H9 (cell line): Measurements from ENCODE around the gene NUP98. TPM values are rescaled to one million over a fixed set of nuclear protein-coding genes. Genes with fewer than 3 reads are reported as not detected.
A peak's percentile ranks its signal among the peaks of the same experiment; 100 is the strongest.

Experiments used
- DNase-seq: peaks from one replicate; pipeline ENCODE4 v3.0.0-alpha.2; 2017
- H2AFZ ChIP-seq: one replicate; pipeline ENCODE4 v1.6.1; 2013; ENCODE audit warnings: mild to moderate bottlenecking, low read length, control low read depth, moderate library complexity
- H2AK5ac ChIP-seq: 2 replicates; pipeline ENCODE4 v1.6.1; 2013; ENCODE audit warnings: low read length, control low read depth, mixed read lengths; ENCODE audit not compliant: insufficient read length
- H2BK120ac ChIP-seq: one replicate; pipeline ENCODE4 v1.6.1; 2013; ENCODE audit warnings: low read depth, mild to moderate bottlenecking, low read length, control low read depth, inconsistent platforms; ENCODE audit not compliant: poor library complexity, severe bottlenecking
- H2BK12ac ChIP-seq: 2 replicates; pipeline ENCODE4 v1.6.1; 2013; ENCODE audit warnings: low read length, control low read depth, mixed read lengths, low read depth; ENCODE audit not compliant: insufficient read length
- H2BK15ac ChIP-seq: 2 replicates; pipeline ENCODE4 v1.6.1; 2013; ENCODE audit warnings: low read depth, low read length, control low read depth
- H2BK20ac ChIP-seq: one replicate; pipeline ENCODE4 v1.6.1; 2013; ENCODE audit warnings: low read depth, mild to moderate bottlenecking, low read length, control low read depth, inconsistent platforms; ENCODE audit not compliant: poor library complexity, severe bottlenecking
- H2BK5ac ChIP-seq: 2 replicates; pipeline ENCODE4 v1.6.1; 2013; ENCODE audit warnings: low read length, control low read depth, mixed read lengths; ENCODE audit not compliant: insufficient read length
- H3K14ac ChIP-seq: 2 replicates; pipeline ENCODE4 v1.6.1; 2013; ENCODE audit warnings: low read length, control low read depth; ENCODE audit not compliant: insufficient read depth
- H3K18ac ChIP-seq: 2 replicates; pipeline ENCODE4 v1.6.1; 2013; ENCODE audit warnings: low read depth, mild to moderate bottlenecking, mixed read lengths, low read length, control low read depth; ENCODE audit not compliant: insufficient read length
- H3K23ac ChIP-seq: 2 replicates; pipeline ENCODE4 v1.6.1; 2013; ENCODE audit warnings: low read length, control low read depth, mixed read lengths, low read depth; ENCODE audit not compliant: insufficient read length
- H3K23me2 ChIP-seq: 2 replicates; pipeline ENCODE4 v1.6.1; 2013; ENCODE audit warnings: low read depth, mild to moderate bottlenecking, mixed read lengths, low read length, control low read depth; ENCODE audit not compliant: insufficient read length, poor library complexity, severe bottlenecking
- H3K27ac ChIP-seq: 2 replicates; pipeline ENCODE4 v1.5.1; 2013; ENCODE audit warnings: low read length, control low read depth, mixed read lengths, low read depth; ENCODE audit not compliant: insufficient read length
- H3K27me3 ChIP-seq: 2 replicates; pipeline ENCODE4 v1.6.1; 2013; ENCODE audit warnings: low read length, control low read depth, inconsistent platforms; ENCODE audit not compliant: insufficient read depth
- H3K4ac ChIP-seq: 2 replicates; pipeline ENCODE4 v1.6.1; 2013; ENCODE audit warnings: low read depth, mild to moderate bottlenecking, control low read depth, inconsistent platforms, low read length, moderate library complexity
- H3K4me1 ChIP-seq: 2 replicates; pipeline ENCODE4 v1.6.1; 2013; ENCODE audit warnings: low read length, control low read depth, inconsistent platforms; ENCODE audit not compliant: insufficient read depth
- H3K4me2 ChIP-seq: 2 replicates; pipeline ENCODE4 v1.6.1; 2013; ENCODE audit warnings: low read length, control low read depth, mixed read lengths; ENCODE audit not compliant: insufficient read length, insufficient read depth
- H3K56ac ChIP-seq: 2 replicates; pipeline ENCODE4 v1.6.1; 2013; ENCODE audit warnings: low read depth, mild to moderate bottlenecking, mixed read lengths, low read length, control low read depth; ENCODE audit not compliant: insufficient read length
- H3K79me1 ChIP-seq: 2 replicates; pipeline ENCODE4 v1.6.1; 2013; ENCODE audit warnings: low read depth, mild to moderate bottlenecking, moderate library complexity, low read length, control low read depth, inconsistent platforms; ENCODE audit not compliant: insufficient read depth, poor library complexity, severe bottlenecking
- H3K79me2 ChIP-seq: 2 replicates; pipeline ENCODE4 v1.6.1; 2013; ENCODE audit warnings: low read length, control low read depth, inconsistent platforms; ENCODE audit not compliant: insufficient read depth
- H3K9ac ChIP-seq: 2 replicates; pipeline ENCODE4 v1.6.1; 2013; ENCODE audit warnings: low read length, control low read depth, mixed read lengths; ENCODE audit not compliant: insufficient read length; ENCODE audit errors: extremely low read depth
- H3K9me3 ChIP-seq: one replicate; pipeline ENCODE4 v1.6.1; 2013; ENCODE audit warnings: low read depth, low read length, inconsistent platforms; ENCODE audit not compliant: control insufficient read depth
- H3T11ph ChIP-seq: one replicate; pipeline ENCODE4 v1.6.1; 2013; ENCODE audit warnings: mild to moderate bottlenecking, low read length, control low read depth, inconsistent platforms
- H4K20me1 ChIP-seq: one replicate; pipeline ENCODE4 v1.6.1; 2013; ENCODE audit not compliant: control insufficient read depth, insufficient read length, insufficient read depth
- H4K5ac ChIP-seq: 2 replicates; pipeline ENCODE4 v1.6.1; 2013; ENCODE audit warnings: low read depth, mild to moderate bottlenecking, mixed read lengths, low read length, control low read depth; ENCODE audit not compliant: insufficient read length
- H4K8ac ChIP-seq: replicated peaks from 2 replicates; pipeline ENCODE4 v1.6.1; 2013; ENCODE audit warnings: low read length, control low read depth, mixed read lengths, low read depth; ENCODE audit not compliant: insufficient read length
- H4K91ac ChIP-seq: 2 replicates; pipeline ENCODE4 v1.6.1; 2013; ENCODE audit warnings: low read depth, mild to moderate bottlenecking, moderate library complexity, mixed read lengths, low read length, control low read depth; ENCODE audit not compliant: insufficient read length
- H3K27ac Mint-ChIP-seq, 3 experiments: 2 replicates in 2 of 3; 3 replicates in 1 of 3; pipeline ENCODE4 v1.8.0; 2020 to 2021; ENCODE audit warnings: mixed read lengths in 3 of 3, mild to moderate bottlenecking in 1 of 3, moderate library complexity in 1 of 3
- H3K27me3 Mint-ChIP-seq: 2 replicates; pipeline ENCODE4 v1.8.0; 2021; ENCODE audit warnings: low read depth, mild to moderate bottlenecking, moderate library complexity, mixed read lengths
- H3K36me3 Mint-ChIP-seq, 3 experiments: 2 replicates in 2 of 3; 3 replicates in 1 of 3; pipeline ENCODE4 v1.8.0; 2020 to 2021; ENCODE audit warnings: low read depth in 3 of 3, mixed read lengths in 3 of 3; ENCODE audit not compliant: insufficient read depth in 1 of 3
- H3K4me1 Mint-ChIP-seq, 2 experiments: 2 replicates each; pipeline ENCODE4 v1.8.0; 2020; ENCODE audit warnings: mixed read lengths in 2 of 2
- H3K4me3 Mint-ChIP-seq, 2 experiments: 2 replicates in 1 of 2; 3 replicates in 1 of 2; pipeline ENCODE4 v1.8.0; 2020 to 2021; ENCODE audit warnings: mild to moderate bottlenecking in 2 of 2, mixed read lengths in 2 of 2, moderate library complexity in 1 of 2
- H3K9me3 Mint-ChIP-seq, 2 experiments: 2 replicates in 1 of 2; 3 replicates in 1 of 2; pipeline ENCODE4 v1.8.0; 2020; ENCODE audit warnings: mild to moderate bottlenecking in 2 of 2, mixed read lengths in 2 of 2, moderate library complexity in 1 of 2
- CTCF ChIP-seq: fragments of 200-600 bp; sonication (generic); conservative IDR thresholded peaks from 3 replicates; pipeline ENCODE4 v1.8.0; 2021; ENCODE audit warnings: antibody characterized with exemption, mild to moderate bottlenecking
- WGBS: extraction: QIAGEN DNeasy Blood & Tissue Kit; methylation state at CpG from one replicate; pipeline ENCODE4 v1.1.7; 2013; ENCODE audit warnings: missing lambda C conversion rate, low lambda C conversion rate, mixed read lengths; ENCODE audit not compliant: insufficient read length; ENCODE audit errors: extremely low coverage; 5-methylcytosine and 5-hydroxymethylcytosine counted together
- total RNA-seq: library from RNA; stranded (reverse); gene quantifications from 2 replicates; pipeline ENCODE4 v1.2.1, GENCODE V29; 2021

NUP98 gene
- total RNA-seq, 1 experiment from 2014 or later: 105 TPM

GRCh38 chr11:3683039-3683438 lies 114.3 kb downstream of the NUP98 start:
- H4K91ac ChIP-seq: no peak overlapping the region
- H3K27me3 Mint-ChIP-seq: no peaks in the 10 kb centered on the region
- no peaks in the 10 kb centered on the region for H3K23me2 ChIP-seq
- no peak overlapping the region for H4K8ac ChIP-seq
- H3K4ac ChIP-seq: no peak overlapping the region
- H3K27ac Mint-ChIP-seq: no peak overlapping the region
- no peak overlapping the region for H3K18ac ChIP-seq
- no peak overlapping the region for H3K14ac ChIP-seq
- H3K4me2 ChIP-seq: no peak overlapping the region
- no peak overlapping the region for H2AK5ac ChIP-seq
- no peaks in the 10 kb centered on the region for H3K9me3 ChIP-seq
- H4K5ac ChIP-seq: no peak overlapping the region
- H3K79me2 ChIP-seq: no peaks in the 10 kb centered on the region
- H3K27ac ChIP-seq: no peak overlapping the region
- H4K20me1 ChIP-seq: no peaks in the 10 kb centered on the region
- TF ChIP-seq CTCF: 0 out of 3 replicates have a peak, but pooled peaks have one; percentile 15
- no peak overlapping the region for H3K4me3 Mint-ChIP-seq
- no peak overlapping the region for H2BK12ac ChIP-seq
- no peak overlapping the region for H3T11ph ChIP-seq
- no peak overlapping the region for H2AFZ ChIP-seq
- H2BK120ac ChIP-seq: no peak overlapping the region
- H2BK20ac ChIP-seq: no peak overlapping the region
- H3K36me3 Mint-ChIP-seq: peaks cover 51 to 93% (median 89%) of the 10 kb centered on the region in 3 experiments
- H2BK5ac ChIP-seq: no peak overlapping the region
- no CpG with 5 or more reads among the region's 9 CpGs for WGBS
- no peaks in the 10 kb centered on the region for H3K9me3 Mint-ChIP-seq
- no peak overlapping the region for H3K56ac ChIP-seq
- H3K4me1 ChIP-seq: no peaks in the 10 kb centered on the region
- no peak overlapping the region for H3K9ac ChIP-seq
- no peaks in the 10 kb centered on the region for H3K27me3 ChIP-seq
- no peak for DNase-seq
- H3K23ac ChIP-seq: no peak overlapping the region
- no peaks in the 10 kb centered on the region for H3K79me1 ChIP-seq
- H2BK15ac ChIP-seq: no peak overlapping the region
- H3K4me1 Mint-ChIP-seq: no peaks in the 10 kb centered on the region
